Stimulated activated CD4-positive, alpha-beta T cell treated with anti-CD3 and anti-CD28 coated beads, Interleukin-4, amount 100 ng/mL, for 1 hour (primary cell): ENCODE measurements around the gene RRP8.

Experiments used
- DNase-seq: peaks from one replicate; pipeline ENCODE4 v3.0.0-alpha.2; 2020

The RRP8 gene

GRCh38 chr11:6598555-6598954, 4.9 kb downstream of the RRP8 start:
- no peak for DNase-seq

- DNase-seq: no peak
Measured at GRCh38 chr11:6596239-6596877, 7.1 kb downstream of the RRP8 start.

- no peak for DNase-seq
Measured at GRCh38 chr11:6594142-6594768, 9.2 kb downstream of the RRP8 start.

GRCh38 chr11:6588018-6588417, 15.4 kb downstream of the RRP8 start:
- DNase-seq: no peak

GRCh38 chr11:6587360-6587953, 16.0 kb downstream of the RRP8 start:
- DNase-seq: no peak

- DNase-seq: no peak
Measured at GRCh38 chr11:6586434-6587359, 16.7 kb downstream of the RRP8 start.

GRCh38 chr11:6584528-6584927, 18.9 kb downstream of the RRP8 start:
- no peak for DNase-seq

- no peak for DNase-seq
Measured at GRCh38 chr11:6583584-6583983, 19.8 kb downstream of the RRP8 start.

- DNase-seq: no peak
Measured at GRCh38 chr11:6579681-6580080, 23.7 kb downstream of the RRP8 start.

- no peak for DNase-seq
Measured at GRCh38 chr11:6578134-6578533, 25.3 kb downstream of the RRP8 start.

GRCh38 chr11:6576471-6577373, 26.7 kb downstream of the RRP8 start:
- DNase-seq: no peak

- no peak for DNase-seq
Measured at GRCh38 chr11:6574816-6575715, 28.4 kb downstream of the RRP8 start.

GRCh38 chr11:6572215-6572614, 31.2 kb downstream of the RRP8 start:
- DNase-seq: no peak

GRCh38 chr11:6571434-6572008, 31.9 kb downstream of the RRP8 start:
- no peak for DNase-seq

- no peak for DNase-seq
Measured at GRCh38 chr11:6570691-6571427, 32.6 kb downstream of the RRP8 start.

- no peak for DNase-seq
Measured at GRCh38 chr11:6569706-6570105, 33.7 kb downstream of the RRP8 start.

GRCh38 chr11:6568191-6568918, 35.1 kb downstream of the RRP8 start:
- DNase-seq: no peak

GRCh38 chr11:6567371-6567745, 36.1 kb downstream of the RRP8 start:
- DNase-seq: no peak

- no peak for DNase-seq
Measured at GRCh38 chr11:6566704-6567370, 36.6 kb downstream of the RRP8 start.
